SK-N-SH treated with all-trans-retinoic acid at 6 μM for 48 hours (cell line): ENCODE results near the gene USH2A.

Source experiments
- ATAC-seq: fragments of 200-7000 bp; cut with Tn5 transposase; 3 replicates; pipeline ENCODE4 v1.9.1; 2020; ENCODE audit warnings: mild to moderate bottlenecking, moderate library complexity
- ARNTL ChIP-seq: fragments of 450-650 bp; formaldehyde crosslinking; IDR thresholded peaks from 2 replicates; pipeline ENCODE4 v1.5.0; 2020; ENCODE audit warnings: low read depth, mild to moderate bottlenecking, moderate library complexity, borderline replicate concordance
- BACH2 ChIP-seq: fragments of 250-450 bp; sonication (Bioruptor Pico); IDR thresholded peaks from 2 replicates; pipeline ENCODE4 v1.9.0; 2021; ENCODE audit warnings: mild to moderate bottlenecking, borderline replicate concordance
- CREB5 ChIP-seq: fragments of 250-450 bp; sonication (Bioruptor Pico); IDR thresholded peaks from 2 replicates; pipeline ENCODE4 v1.5.1; 2020; ENCODE audit warnings: low read depth, mild to moderate bottlenecking, moderate library complexity
- CSDC2 ChIP-seq: fragments of 250-450 bp; sonication (Bioruptor Pico); IDR thresholded peaks from 2 replicates; pipeline ENCODE4 v1.5.0; 2020; ENCODE audit warnings: mild to moderate bottlenecking, moderate library complexity
- ESRRG ChIP-seq: fragments of 250-450 bp; sonication (Bioruptor Pico); IDR thresholded peaks from 2 replicates; pipeline ENCODE4 v1.6.1; 2021; ENCODE audit warnings: mild to moderate bottlenecking
- GLIS3 ChIP-seq: fragments of 250-450 bp; sonication (Bioruptor Pico); IDR thresholded peaks from 2 replicates; pipeline ENCODE4 v1.5.0; 2020; ENCODE audit warnings: mild to moderate bottlenecking, moderate library complexity
- ISL1 ChIP-seq: fragments of 250-450 bp; sonication (Bioruptor Pico); IDR thresholded peaks from 2 replicates; pipeline ENCODE4 v2.1.2; 2022; ENCODE audit warnings: mild to moderate bottlenecking, moderate library complexity
- PPARA ChIP-seq: fragments of 250-450 bp; sonication (Bioruptor Pico); IDR thresholded peaks from 2 replicates; pipeline ENCODE4 v1.5.0; 2020; ENCODE audit warnings: mild to moderate bottlenecking, borderline replicate concordance
- RARB ChIP-seq: fragments of 250-450 bp; sonication (Bioruptor Pico); IDR thresholded peaks from 2 replicates; pipeline ENCODE4 v1.8.0; 2021; ENCODE audit warnings: mild to moderate bottlenecking, moderate library complexity
- TOX ChIP-seq: fragments of 250-450 bp; sonication (Bioruptor Pico); IDR thresholded peaks from 2 replicates; pipeline ENCODE4 v1.8.0; 2021; ENCODE audit warnings: mild to moderate bottlenecking, moderate library complexity, borderline replicate concordance
- TSHZ2 ChIP-seq: fragments of 250-450 bp; sonication (Bioruptor Pico); IDR thresholded peaks from 2 replicates; pipeline ENCODE4 v1.5.0; 2020; ENCODE audit warnings: mild to moderate bottlenecking, moderate library complexity
- ZC3H10 ChIP-seq: fragments of 250-450 bp; sonication (Bioruptor Pico); IDR thresholded peaks from 2 replicates; pipeline ENCODE4 v1.5.1; 2021; ENCODE audit warnings: mild to moderate bottlenecking, moderate library complexity
- ZFP3 ChIP-seq: fragments of 250-450 bp; sonication (Bioruptor Pico); IDR thresholded peaks from 2 replicates; pipeline ENCODE4 v1.5.0; 2020; ENCODE audit warnings: mild to moderate bottlenecking, moderate library complexity
- ZNF565 ChIP-seq: fragments of 450-650 bp; formaldehyde crosslinking; conservative IDR thresholded peaks from 2 replicates; pipeline ENCODE4 v1.5.0; 2020; ENCODE audit warnings: low read depth, mild to moderate bottlenecking, moderate library complexity
- ZNF70 ChIP-seq: fragments of 450-650 bp; formaldehyde crosslinking; IDR thresholded peaks from 2 replicates; pipeline ENCODE4 v1.5.0; 2020; ENCODE audit warnings: mild to moderate bottlenecking, moderate library complexity
- ZNF8 ChIP-seq: fragments of 450-650 bp; formaldehyde crosslinking; IDR thresholded peaks from 2 replicates; pipeline ENCODE4 v1.5.0; 2020; ENCODE audit warnings: mild to moderate bottlenecking, moderate library complexity
- TF ChIP-seq, protein P1 (sequence below): fragments of 250-450 bp; sonication (Bioruptor Pico); IDR thresholded peaks from 2 replicates; pipeline ENCODE4 v1.8.0; 2020; ENCODE audit warnings: mild to moderate bottlenecking, moderate library complexity, borderline replicate concordance
- TF ChIP-seq, protein P2 (sequence below): fragments of 250-450 bp; sonication (Bioruptor Pico); IDR thresholded peaks from 2 replicates; pipeline ENCODE4 v1.5.1; 2021; ENCODE audit warnings: mild to moderate bottlenecking, moderate library complexity
- TF ChIP-seq, protein P3 (sequence below): fragments of 250-450 bp; sonication (Bioruptor Pico); IDR thresholded peaks from 2 replicates; pipeline ENCODE4 v1.8.0; 2021; ENCODE audit warnings: low read depth, mild to moderate bottlenecking, moderate library complexity, borderline replicate concordance

USH2A gene

DNA sequence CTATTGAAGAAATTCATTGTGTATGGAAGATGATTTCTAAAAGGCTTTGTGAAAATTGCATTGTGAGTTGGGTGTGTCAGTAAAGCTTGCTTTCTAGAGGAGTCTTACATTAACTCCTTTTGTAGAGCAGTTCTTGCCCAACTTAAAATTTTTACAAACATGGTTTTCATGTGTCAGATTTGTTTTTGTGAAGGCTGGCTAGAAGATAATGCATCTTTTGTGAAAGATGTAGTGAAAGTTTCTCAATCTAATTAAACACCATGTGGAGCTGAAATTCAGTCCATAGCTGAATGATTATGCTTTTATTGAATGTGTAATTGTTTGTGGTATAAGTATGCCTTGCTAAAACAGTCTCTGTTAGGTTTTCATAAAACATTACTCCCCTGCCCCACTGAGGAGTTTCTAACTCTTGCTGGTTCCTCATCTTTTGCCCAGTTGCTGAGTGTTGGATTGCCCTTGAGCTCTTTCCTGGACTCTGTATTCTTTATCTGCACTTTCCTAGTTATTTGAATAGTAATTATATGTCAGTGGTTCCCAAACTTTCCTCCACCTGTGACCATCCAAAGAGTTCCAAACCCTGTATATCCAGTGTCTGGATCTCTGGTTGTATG lies 818.1 kb downstream of the USH2A start:
- TF ChIP-seq PPARA (CRISPR knock-in tag) (no peak), TSHZ2 (CRISPR knock-in tag) (no peak), ZNF8 (no peak), ZNF565 (CRISPR knock-in tag) (no peak), ZC3H10 (no peak), BACH2 (CRISPR knock-in tag) (no peak), CREB5 (no peak), CSDC2 (CRISPR knock-in tag) (no peak), RARB (CRISPR knock-in tag) (no peak), ZFP3 (no peak), TOX (CRISPR knock-in tag) (no peak)
- TF ChIP-seq, protein P1, sequence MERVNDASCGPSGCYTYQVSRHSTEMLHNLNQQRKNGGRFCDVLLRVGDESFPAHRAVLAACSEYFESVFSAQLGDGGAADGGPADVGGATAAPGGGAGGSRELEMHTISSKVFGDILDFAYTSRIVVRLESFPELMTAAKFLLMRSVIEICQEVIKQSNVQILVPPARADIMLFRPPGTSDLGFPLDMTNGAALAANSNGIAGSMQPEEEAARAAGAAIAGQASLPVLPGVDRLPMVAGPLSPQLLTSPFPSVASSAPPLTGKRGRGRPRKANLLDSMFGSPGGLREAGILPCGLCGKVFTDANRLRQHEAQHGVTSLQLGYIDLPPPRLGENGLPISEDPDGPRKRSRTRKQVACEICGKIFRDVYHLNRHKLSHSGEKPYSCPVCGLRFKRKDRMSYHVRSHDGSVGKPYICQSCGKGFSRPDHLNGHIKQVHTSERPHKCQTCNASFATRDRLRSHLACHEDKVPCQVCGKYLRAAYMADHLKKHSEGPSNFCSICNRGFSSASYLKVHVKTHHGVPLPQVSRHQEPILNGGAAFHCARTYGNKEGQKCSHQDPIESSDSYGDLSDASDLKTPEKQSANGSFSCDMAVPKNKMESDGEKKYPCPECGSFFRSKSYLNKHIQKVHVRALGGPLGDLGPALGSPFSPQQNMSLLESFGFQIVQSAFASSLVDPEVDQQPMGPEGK (CRISPR knock-in tag) = no peak
- TF ChIP-seq, protein P2, sequence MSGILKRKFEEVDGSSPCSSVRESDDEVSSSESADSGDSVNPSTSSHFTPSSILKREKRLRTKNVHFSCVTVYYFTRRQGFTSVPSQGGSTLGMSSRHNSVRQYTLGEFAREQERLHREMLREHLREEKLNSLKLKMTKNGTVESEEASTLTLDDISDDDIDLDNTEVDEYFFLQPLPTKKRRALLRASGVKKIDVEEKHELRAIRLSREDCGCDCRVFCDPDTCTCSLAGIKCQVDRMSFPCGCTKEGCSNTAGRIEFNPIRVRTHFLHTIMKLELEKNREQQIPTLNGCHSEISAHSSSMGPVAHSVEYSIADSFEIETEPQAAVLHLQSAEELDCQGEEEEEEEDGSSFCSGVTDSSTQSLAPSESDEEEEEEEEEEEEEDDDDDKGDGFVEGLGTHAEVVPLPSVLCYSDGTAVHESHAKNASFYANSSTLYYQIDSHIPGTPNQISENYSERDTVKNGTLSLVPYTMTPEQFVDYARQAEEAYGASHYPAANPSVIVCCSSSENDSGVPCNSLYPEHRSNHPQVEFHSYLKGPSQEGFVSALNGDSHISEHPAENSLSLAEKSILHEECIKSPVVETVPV (CRISPR knock-in tag) = no peak
- ATAC-seq = no peak

- no peak for TF ChIP-seq ARNTL (CRISPR knock-in tag)
- TF ChIP-seq, protein P3, sequence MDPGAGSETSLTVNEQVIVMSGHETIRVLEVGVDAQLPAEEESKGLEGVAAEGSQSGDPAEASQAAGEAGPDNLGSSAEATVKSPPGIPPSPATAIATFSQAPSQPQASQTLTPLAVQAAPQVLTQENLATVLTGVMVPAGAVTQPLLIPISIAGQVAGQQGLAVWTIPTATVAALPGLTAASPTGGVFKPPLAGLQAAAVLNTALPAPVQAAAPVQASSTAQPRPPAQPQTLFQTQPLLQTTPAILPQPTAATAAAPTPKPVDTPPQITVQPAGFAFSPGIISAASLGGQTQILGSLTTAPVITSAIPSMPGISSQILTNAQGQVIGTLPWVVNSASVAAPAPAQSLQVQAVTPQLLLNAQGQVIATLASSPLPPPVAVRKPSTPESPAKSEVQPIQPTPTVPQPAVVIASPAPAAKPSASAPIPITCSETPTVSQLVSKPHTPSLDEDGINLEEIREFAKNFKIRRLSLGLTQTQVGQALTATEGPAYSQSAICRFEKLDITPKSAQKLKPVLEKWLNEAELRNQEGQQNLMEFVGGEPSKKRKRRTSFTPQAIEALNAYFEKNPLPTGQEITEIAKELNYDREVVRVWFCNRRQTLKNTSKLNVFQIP = no peak
- TF ChIP-seq ZC3H10 = no peak
- no peak for TF ChIP-seq CSDC2 (CRISPR knock-in tag)
- ATAC-seq = no peak
These were observed 819.9 kb downstream of the USH2A start for GRCh38 chr1:215603319-215603718.

- no peak for ATAC-seq
- TF ChIP-seq ZNF70 (CRISPR knock-in tag) (no peak), CSDC2 (CRISPR knock-in tag) (no peak), ESRRG (CRISPR knock-in tag) (no peak), ISL1 (CRISPR knock-in tag) (no peak), CREB5 (no peak), ZFP3 (no peak), GLIS3 (CRISPR knock-in tag) (no peak), RARB (CRISPR knock-in tag) (no peak)
- TF ChIP-seq, protein P3 = no peak
These were observed 822.0 kb downstream of the USH2A start for GRCh38 chr1:215601276-215601675.
